ENCODE results near the gene LDLRAD3. TPM values are rescaled to one million over a fixed set of nuclear protein-coding genes. Genes with fewer than 3 reads are reported as not detected.

LDLRAD3 gene
- polyA plus RNA-seq, 1 donor (not counting 4 experiments of a cell fraction or from before 2014, with no cell fraction given), result 13.1 TPM

DNA sequence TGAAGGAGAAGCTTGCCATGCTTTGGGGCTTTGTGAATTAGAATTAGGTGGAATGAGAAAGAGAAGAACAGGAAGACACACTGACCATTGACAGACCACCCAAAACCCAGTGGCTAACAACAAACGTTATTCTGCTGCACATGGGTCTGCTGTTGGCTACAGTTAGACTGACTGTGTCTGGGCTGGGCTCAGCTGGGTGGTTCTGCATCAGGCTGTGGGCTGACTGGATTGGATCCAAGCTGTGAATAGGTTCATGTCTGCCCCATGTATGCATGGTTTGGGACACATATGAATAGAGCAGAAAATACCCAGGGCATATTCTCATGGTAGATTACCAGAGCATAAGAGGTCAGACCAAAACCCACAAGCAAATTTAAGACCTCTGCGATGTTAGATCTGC is 11.7 kb upstream of the LDLRAD3 start:
- H3K79me2 ChIP-seq (ENCODE audit: control insufficient read depth, insufficient read depth, low read length), result no peaks in the 10 kb centered on the region
- peaks cover 3% of the 10 kb centered on the region for H3K9me3 ChIP-seq (ENCODE audit: control insufficient read depth, low read depth, low read length)
- TF ChIP-seq, protein P1, sequence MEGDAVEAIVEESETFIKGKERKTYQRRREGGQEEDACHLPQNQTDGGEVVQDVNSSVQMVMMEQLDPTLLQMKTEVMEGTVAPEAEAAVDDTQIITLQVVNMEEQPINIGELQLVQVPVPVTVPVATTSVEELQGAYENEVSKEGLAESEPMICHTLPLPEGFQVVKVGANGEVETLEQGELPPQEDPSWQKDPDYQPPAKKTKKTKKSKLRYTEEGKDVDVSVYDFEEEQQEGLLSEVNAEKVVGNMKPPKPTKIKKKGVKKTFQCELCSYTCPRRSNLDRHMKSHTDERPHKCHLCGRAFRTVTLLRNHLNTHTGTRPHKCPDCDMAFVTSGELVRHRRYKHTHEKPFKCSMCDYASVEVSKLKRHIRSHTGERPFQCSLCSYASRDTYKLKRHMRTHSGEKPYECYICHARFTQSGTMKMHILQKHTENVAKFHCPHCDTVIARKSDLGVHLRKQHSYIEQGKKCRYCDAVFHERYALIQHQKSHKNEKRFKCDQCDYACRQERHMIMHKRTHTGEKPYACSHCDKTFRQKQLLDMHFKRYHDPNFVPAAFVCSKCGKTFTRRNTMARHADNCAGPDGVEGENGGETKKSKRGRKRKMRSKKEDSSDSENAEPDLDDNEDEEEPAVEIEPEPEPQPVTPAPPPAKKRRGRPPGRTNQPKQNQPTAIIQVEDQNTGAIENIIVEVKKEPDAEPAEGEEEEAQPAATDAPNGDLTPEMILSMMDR (optimal IDR thresholded peaks at IDR 0.05 in 1 of 3, IDR thresholded peaks at IDR 0.05 in 1 of 3, conservative IDR thresholded peaks at IDR 0.05 in 1 of 3; ENCODE audit: extremely low read depth in 1 of 3, insufficient read depth in 2 of 3, low read length in 3 of 3), result no peak
- TF ChIP-seq EZH2 (IDR thresholded peaks at IDR 0.05; ENCODE audit: low read length), result no peak
- no peak overlapping the region for H3K9ac ChIP-seq (ENCODE audit: control insufficient read depth, extremely low read depth, insufficient read depth, low read length)
- no peak overlapping the region for H2AFZ ChIP-seq (ENCODE audit: control insufficient read depth, low read length)
- FAIRE-seq (no peak), DNase-seq (ENCODE audit: low read depth, low spot score) (no peak)
- H3K27me3 ChIP-seq (ENCODE audit: control insufficient read depth, extremely low read depth, insufficient read depth, low read length), result no peaks in the 10 kb centered on the region
- peaks cover 45% of the 10 kb centered on the region for H3K4me1 ChIP-seq (ENCODE audit: control insufficient read depth, extremely low read depth, insufficient read depth, low read length)
- H4K20me1 ChIP-seq (ENCODE audit: control insufficient read depth, extremely low read depth, insufficient read depth, low read length), result no peaks in the 10 kb centered on the region
- H3K4me3 ChIP-seq (ENCODE audit: control insufficient read depth in 2 of 3, extremely low read depth in 1 of 3, insufficient read depth in 2 of 3, low read depth in 1 of 3, low read length in 3 of 3), result no peak overlapping the region
- H3K27ac ChIP-seq (ENCODE audit: control insufficient read depth, insufficient read depth, low read length), result no peak overlapping the region
- H3K4me2 ChIP-seq (ENCODE audit: control insufficient read depth, extremely low read depth, insufficient read depth, low read depth, low read length), result no peak overlapping the region
- H3K36me3 ChIP-seq (ENCODE audit: control insufficient read depth in 2 of 2, extremely low read depth in 1 of 2, insufficient read depth in 2 of 2, low read length in 2 of 2), result no peaks in the 10 kb centered on the region
- no peaks in the 10 kb centered on the region for H3K9me1 ChIP-seq (ENCODE audit: control insufficient read depth, extremely low read depth, insufficient read depth, low read length)
- dilution Hi-C loops (cut with MboI; ENCODE audit: extremely low pct_ligation_motif_present, low sequenced_read_pairs), result no loop called here

GRCh38 chr11:35932681-35933319 is 11.1 kb upstream of the LDLRAD3 start:
- DNase-seq (ENCODE audit: low read depth, low spot score), result no peak
- no peaks in the 10 kb centered on the region for H4K20me1 ChIP-seq (ENCODE audit: control insufficient read depth, extremely low read depth, insufficient read depth, low read length)
- H3K9me3 ChIP-seq (ENCODE audit: control insufficient read depth, low read depth, low read length), result peaks cover 3% of the 10 kb centered on the region
- H3K4me3 ChIP-seq (ENCODE audit: control insufficient read depth in 2 of 3, extremely low read depth in 1 of 3, insufficient read depth in 2 of 3, low read depth in 1 of 3, low read length in 3 of 3), result no peak overlapping the region
- peaks cover 38% of the 10 kb centered on the region for H3K4me1 ChIP-seq (ENCODE audit: control insufficient read depth, extremely low read depth, insufficient read depth, low read length)
- H2AFZ ChIP-seq (ENCODE audit: control insufficient read depth, low read length), result no peak overlapping the region
- no peak overlapping the region for H3K27ac ChIP-seq (ENCODE audit: control insufficient read depth, insufficient read depth, low read length)
- peak overlapping the region; percentile 39 for H3K4me2 ChIP-seq (ENCODE audit: control insufficient read depth, extremely low read depth, insufficient read depth, low read depth, low read length)
- FAIRE-seq, result peak; percentile 63
- no peak for TF ChIP-seq EZH2 (IDR thresholded peaks at IDR 0.05; ENCODE audit: low read length)
- H3K79me2 ChIP-seq (ENCODE audit: control insufficient read depth, insufficient read depth, low read length), result no peaks in the 10 kb centered on the region
- H3K36me3 ChIP-seq (ENCODE audit: control insufficient read depth in 2 of 2, extremely low read depth in 1 of 2, insufficient read depth in 2 of 2, low read length in 2 of 2), result no peaks in the 10 kb centered on the region
- H3K9me1 ChIP-seq (ENCODE audit: control insufficient read depth, extremely low read depth, insufficient read depth, low read length), result no peaks in the 10 kb centered on the region
- dilution Hi-C loops (cut with MboI; ENCODE audit: extremely low pct_ligation_motif_present, low sequenced_read_pairs), result no loop called here
- no peak overlapping the region for H3K9ac ChIP-seq (ENCODE audit: control insufficient read depth, extremely low read depth, insufficient read depth, low read length)
- H3K27me3 ChIP-seq (ENCODE audit: control insufficient read depth, extremely low read depth, insufficient read depth, low read length), result no peaks in the 10 kb centered on the region

Measured in keratinocyte (primary cell).